HG02884 (cell line): ENCODE results near the gene CERS6.
"Not testable (repeated sequence)": the region's sequence is repeated elsewhere in the genome, so short reads cannot be mapped to it uniquely, and the experiment has no call there.

Source experiments
- ATAC-seq: cut with Tn5 transposase; IDR thresholded peaks from one replicate; pipeline ENCODE4 v1.9.1; 2021; ENCODE audit warnings: mild to moderate bottlenecking, moderate library complexity; ENCODE audit not compliant: unreplicated experiment

Gene CERS6

DNA sequence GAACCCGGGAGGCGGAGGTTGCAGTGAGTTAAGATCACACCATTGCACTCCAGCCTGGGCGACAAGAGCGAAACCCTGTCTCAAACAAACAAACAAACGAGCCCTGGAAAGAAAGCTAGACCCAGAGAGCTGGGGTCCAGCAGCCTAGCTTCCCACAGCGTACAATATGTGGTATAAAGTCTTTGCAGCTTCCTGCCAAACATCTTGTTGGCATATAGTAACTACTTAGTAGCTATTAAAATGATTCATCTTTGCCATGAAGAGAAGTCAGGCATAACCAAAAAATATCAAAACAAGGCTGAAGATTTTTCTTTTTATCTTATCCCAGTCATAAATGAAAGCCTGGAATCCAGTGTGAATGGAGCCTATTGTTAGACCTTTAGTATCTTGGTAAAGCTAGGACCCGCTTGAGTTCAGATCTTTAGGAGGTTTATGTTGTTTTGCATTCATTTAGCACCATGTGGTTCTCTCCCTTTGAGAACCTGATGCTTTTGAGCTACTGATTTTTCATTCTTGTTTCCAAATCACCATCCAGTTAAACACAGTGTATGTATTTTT lies 206.7 kb downstream of the CERS6 start:
- ATAC-seq, result no peak

- ATAC-seq, result no peak
Observed at GRCh38 chr2:168663993-168664392, 207.9 kb downstream of the CERS6 start.

- ATAC-seq, result not testable (repeated sequence)
Observed at GRCh38 chr2:168664715-168665114, 208.6 kb downstream of the CERS6 start.

DNA sequence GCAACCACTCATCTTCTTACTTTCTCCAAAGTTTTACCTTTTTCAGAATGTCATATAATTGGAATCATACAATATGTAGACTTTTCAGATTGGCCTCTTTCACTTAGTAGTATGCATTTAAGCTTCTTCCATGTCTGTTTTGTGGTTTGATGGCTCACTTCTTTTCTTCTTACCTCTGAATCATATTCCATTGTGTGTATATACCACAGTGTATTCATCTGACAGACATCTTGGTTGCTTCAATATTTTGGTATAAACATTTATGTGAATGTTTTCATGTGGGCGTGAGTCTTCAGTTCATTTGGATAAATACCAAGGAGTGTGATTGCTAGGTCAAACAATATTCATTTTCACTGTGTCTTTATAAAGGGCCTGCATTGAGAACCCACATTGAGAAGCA lies 210.3 kb downstream of the CERS6 start:
- ATAC-seq, result no peak

- ATAC-seq, result no peak
Observed at GRCh38 chr2:168667156-168667555, 211.1 kb downstream of the CERS6 start.

GRCh38 chr2:168669151-168669550 lies 213.1 kb downstream of the CERS6 start:
- ATAC-seq, result no peak

- ATAC-seq, result no peak
Observed at GRCh38 chr2:168670478-168670877, 214.4 kb downstream of the CERS6 start.

- no peak for ATAC-seq
Observed at GRCh38 chr2:168671932-168672331, 215.9 kb downstream of the CERS6 start.

DNA sequence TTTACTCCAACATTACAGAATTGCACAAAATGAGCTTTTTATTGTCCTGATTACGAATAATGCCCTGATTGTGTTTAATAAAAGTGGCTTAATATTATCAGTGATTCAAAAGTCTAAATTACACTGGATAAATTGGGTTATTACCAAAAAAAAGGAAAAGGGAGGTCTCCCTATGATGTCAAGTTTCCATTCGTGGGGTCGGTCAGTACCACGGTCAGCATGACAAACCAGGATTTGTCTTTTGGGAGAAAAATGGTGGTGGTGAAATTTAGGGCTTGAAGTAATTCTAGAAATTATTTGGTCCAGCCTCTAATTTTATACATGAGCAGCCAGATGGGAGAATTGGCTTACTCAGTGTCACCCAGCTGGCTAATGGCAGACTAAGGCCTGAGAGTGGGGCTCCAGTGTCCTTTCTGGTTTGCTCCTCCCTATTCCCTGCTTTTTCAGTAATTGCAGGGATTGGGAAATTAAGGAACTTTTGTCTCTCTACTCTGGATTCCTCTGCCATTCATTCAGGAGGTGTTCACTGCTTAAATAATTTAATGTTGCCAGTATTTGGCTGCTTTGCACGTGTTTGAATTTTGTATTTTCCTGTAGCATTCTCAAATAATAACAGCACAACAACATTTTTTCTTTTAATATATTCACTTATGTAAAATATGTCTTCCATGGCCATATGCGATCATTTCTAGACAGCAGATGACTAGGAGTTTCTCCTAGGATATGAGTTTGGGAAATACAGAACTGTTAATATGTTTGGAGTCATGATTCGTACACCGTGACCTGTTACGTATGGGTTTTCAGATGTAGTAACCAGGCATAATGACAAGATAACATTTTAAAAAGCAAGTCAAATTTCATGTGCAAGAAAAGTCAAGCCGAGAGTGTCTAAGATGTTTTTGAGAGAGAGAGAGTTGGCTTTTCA lies 217.5 kb downstream of the CERS6 start:
- no peak for ATAC-seq

DNA sequence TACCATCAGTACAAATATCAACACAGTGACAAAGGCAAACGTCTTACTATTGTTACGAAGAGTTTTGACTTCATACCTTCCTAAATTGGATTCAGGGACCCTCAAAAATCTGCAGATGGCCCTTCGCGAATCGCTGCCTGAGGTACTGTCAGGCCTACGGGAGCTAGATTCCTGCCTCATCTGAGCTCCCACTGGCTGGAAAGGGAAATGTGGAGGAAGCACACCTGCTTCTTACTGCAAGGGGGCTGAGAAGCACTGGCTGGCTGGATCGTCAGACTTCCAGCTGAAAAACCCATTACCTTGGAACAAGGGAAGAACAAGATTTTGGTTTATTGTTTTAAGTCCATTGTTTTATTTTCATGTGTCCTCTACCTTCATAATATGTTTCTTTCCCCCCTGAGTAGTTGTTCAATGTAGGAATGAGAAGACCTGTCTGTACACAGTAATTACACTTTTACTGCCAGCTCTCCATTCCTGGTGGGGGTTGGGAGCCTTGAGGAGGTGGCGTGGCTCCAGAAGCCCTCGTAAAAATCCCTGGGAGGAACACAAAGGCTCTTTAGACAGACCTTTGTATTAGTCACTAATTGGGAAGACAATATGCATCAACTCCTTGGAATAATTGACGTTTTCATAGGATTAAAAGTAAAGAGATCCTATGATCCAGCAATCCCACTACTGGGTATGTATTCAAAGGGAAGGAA lies 222.2 kb downstream of the CERS6 start:
- no peak for ATAC-seq

DNA sequence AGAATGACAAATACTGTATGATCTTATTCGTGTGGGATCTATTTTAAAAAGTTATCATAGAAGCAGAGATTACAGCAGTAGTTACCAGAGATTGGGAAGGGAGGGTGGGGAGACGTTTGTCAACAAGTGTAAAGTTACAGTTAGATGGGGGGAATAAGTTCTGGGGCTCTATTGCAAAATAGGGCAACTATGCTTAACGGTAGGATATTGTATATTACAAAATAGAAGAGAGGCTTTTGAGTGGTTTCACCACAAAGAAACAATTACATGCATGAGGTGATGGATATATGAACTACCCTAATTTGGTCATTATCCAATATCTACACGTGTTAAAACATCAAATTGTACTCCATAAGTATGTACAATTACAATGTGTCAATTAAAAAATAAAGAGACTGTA lies 223.0 kb downstream of the CERS6 start:
- ATAC-seq, result no peak

DNA sequence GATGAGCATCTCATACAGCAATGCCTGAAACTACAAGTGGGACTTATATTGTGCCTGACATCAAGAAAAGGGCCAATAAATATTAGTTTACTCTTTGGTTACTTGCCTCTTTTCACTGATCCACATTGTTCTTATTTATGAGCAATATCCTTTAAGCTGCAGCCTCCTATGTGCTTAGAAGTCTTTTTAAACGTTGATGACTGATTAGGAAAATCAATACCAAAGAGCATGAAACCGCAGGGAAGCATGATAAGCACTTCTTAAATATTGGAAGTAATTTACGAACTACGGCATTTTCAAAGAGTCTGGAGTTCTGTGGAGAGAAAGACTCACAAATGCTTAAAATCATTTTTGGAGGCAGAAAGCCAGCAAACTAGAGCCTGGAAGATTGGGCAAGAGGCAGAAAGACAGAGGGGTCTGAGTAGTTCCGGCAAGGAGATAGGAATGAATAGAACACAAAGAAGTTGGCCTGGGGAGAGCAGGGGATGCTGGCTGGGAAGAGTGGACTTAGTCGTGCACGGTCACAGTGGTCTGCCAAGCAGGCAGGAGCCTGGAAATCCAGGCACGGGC lies 223.8 kb downstream of the CERS6 start:
- ATAC-seq, result no peak

DNA sequence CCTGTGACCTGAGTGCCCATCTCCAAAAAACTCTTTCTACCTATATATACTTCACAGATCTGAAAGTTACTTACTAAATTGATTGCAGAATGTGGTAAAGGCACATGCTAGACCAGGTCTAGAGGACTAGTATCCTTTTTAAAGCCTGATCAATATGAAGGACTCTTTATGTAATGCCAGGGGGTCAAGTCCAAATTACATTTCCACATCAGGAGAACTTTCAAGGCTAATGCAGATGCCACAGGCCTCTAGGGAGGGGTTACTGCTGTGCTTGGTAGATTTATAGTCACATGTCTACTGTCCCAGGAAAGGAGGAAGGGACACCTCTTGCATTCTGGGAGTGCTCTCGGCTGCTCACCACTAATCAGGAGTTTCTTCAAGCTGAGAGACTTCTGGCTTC lies 227.9 kb downstream of the CERS6 start:
- ATAC-seq, result no peak

- ATAC-seq, result no peak
Observed at GRCh38 chr2:168684921-168685599, 229.0 kb downstream of the CERS6 start.

- ATAC-seq, result no peak
Observed at GRCh38 chr2:168685600-168686451, 229.8 kb downstream of the CERS6 start.

DNA sequence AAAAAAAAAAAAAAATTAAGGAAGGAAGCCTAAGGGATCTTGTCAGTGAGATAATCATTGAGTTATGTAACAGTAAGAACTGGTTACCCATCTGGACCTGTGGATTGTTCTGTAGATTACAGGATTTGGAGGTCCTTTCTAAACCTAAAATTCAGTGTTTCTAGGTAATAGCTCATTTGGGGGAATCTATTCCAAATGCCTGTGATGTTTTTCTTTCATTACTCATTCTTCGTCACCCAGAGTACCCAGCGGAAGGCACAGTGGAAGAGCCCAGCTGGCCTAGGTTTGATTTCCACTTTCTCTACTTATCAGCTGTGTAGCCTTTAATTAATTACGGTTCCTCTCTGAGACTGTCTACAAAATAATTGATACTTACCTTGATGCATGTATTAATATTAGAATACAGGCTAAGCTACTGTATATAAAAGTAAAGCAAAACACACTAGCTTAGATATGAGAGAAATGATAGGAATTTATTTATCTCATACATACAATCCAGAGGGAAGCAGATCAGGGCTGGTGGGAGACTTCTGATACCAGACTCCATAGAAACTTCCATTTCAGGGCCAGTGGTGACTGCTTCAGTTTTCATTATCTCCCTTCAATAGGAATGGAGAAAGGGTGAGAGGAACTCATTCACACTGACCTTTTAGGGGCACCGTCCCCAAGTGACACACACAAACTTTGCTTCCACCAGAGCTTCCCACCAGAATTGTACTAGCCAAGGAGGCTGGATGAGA lies 230.6 kb downstream of the CERS6 start:
- ATAC-seq, result no peak

- ATAC-seq, result no peak
Observed at GRCh38 chr2:168687314-168687713, 231.2 kb downstream of the CERS6 start.

- no peak for ATAC-seq
Observed at GRCh38 chr2:168690381-168690885, 234.4 kb downstream of the CERS6 start.

GRCh38 chr2:168691221-168691620 lies 235.1 kb downstream of the CERS6 start:
- ATAC-seq, result no peak
